GM11168 (cell line): ENCODE measurements around the gene SYNPO.

ENCODE experiments used
- in situ Hi-C: fragments of 300-500 bp; cut with MboI; formaldehyde crosslinking; loops from one replicate; pipeline ENCODE4 v1.12.0; 2022; ENCODE audit warnings: low sequenced_read_pairs; ENCODE audit not compliant: unreplicated experiment

The SYNPO gene

DNA sequence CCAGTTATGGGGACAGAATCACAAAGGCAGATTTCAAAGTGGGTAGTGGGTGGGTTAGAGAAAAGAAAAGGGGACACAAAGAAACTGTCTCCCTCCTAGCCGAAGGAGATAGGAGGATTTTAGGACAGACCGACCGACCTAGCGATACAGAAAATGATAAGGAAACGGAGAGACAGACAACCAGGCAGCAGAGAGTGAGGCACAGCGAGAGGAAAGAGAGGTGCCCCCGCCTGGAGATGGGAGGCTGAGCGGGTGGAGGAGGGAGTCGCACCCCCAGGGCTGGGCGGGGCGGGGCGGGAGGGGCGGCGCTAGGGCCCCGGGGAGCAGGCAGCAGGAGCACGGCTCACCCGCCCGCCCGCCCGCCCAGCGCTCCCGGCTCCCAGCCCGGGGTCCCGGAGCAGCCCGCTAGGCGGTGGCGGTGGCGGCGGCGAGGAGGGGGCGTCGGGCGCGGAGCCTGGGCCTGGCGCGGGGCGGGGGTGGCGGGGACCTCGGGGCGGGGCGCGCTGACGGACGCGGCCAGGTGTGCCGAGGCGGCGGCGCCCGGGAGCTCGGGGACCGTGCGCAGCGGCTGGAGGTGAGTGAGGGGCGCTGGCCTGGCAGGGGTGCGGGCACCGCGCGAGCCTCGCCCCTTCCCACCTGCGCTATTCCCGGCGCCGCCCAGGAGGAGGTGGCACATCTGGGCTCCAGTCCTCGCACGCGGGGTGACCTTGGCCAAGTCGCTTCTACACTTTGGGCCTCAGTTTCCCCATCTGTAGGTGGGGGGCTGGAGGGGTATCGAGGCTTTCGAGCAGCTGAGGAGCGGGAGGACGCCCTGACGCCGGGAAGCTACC is 15.9 kb upstream of the SYNPO start:
- in situ Hi-C loops = no loop called here

- in situ Hi-C loops = no loop called here
Observed at GRCh38 chr5:150625164-150625535, 15.3 kb upstream of the SYNPO start.

DNA sequence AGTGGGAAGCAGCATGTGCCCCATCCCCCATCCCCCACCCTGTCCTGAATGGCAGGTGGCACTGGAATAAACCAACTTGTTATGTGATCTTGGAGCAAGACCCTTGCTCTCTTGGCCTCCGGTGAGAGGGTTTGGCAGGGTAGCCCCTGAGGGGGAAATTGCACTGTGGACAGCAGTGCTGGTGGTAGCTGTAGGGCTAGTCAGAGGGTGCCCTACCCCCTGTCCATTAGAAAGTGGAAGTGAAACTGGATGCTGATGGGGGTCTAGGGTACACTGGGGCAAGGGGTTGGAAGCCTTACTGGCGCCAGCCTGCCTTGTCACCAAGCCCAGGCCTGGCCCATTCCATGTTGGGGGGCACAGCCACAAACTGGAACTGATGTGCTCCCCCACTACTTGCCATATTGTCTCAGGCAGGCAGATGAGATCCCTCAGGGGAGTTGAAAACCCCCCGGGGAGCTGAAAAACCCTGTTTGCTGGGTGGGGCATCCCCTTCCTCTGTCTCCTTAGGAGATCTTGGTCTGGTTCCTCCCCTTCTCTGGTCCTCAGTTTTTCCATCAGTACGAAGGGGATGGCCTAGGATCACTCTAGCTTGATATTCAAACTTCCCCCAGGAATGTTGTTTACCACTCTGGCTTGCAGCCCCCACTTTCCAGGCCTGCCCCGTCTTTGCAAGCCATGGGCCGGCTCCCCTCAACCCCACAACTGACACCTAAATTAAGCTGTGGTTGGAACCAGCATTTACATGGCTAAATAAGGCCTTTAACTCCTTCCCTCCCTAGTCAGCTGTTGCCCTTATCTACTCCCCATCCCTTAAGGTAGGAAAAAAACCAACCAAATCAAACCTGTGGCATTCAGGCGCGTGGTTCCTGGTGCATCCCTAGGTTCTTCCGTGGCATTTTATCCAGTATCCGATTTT is 14.4 kb upstream of the SYNPO start:
- in situ Hi-C loops = no loop called here

DNA sequence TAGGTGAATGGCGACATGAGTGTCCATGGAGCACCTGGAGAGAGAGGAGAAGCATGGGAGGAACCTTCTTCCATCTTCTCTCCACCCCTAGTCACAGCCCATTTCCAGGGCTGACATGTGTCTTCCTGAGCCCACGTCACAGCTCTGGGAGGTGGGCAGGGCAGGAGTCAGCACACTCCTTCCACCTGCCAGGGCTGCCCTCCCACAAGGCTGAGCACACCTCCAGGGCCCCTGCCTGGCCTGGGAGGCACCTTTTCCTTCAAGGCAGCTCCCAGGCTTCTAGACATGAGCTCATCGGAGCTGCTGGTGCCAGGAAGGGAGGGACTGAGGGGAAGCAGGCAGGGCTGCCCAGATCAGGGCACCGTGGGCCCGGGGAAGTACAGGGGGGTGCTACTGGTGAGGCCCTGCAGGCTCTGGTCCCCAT is 13.6 kb upstream of the SYNPO start:
- in situ Hi-C loops = no loop called here

GRCh38 chr5:150627731-150628545 is 12.5 kb upstream of the SYNPO start:
- in situ Hi-C loops = no loop called here

GRCh38 chr5:150628936-150629485 is 11.4 kb upstream of the SYNPO start:
- in situ Hi-C loops = no loop called here

DNA sequence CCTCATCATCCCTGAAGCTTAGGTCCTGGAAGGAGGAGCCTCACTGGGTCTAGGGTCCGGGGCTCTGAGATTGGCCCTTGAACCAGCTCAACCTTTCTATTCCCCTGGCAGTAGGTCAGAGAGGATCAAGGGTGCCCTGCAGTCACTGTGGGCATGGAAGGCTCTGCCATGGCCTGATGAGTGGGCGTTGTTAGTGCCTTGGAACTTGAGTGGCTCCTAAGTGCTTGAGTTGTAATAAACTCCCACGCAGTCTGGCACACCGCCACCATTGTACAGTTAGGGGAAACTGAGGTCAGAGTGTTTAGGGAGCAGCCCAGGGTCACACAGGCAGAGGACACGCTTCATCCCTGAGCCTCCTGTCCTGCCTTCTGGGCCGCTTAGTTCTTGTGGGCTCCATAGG is 10.4 kb upstream of the SYNPO start:
- in situ Hi-C loops = no loop called here

DNA sequence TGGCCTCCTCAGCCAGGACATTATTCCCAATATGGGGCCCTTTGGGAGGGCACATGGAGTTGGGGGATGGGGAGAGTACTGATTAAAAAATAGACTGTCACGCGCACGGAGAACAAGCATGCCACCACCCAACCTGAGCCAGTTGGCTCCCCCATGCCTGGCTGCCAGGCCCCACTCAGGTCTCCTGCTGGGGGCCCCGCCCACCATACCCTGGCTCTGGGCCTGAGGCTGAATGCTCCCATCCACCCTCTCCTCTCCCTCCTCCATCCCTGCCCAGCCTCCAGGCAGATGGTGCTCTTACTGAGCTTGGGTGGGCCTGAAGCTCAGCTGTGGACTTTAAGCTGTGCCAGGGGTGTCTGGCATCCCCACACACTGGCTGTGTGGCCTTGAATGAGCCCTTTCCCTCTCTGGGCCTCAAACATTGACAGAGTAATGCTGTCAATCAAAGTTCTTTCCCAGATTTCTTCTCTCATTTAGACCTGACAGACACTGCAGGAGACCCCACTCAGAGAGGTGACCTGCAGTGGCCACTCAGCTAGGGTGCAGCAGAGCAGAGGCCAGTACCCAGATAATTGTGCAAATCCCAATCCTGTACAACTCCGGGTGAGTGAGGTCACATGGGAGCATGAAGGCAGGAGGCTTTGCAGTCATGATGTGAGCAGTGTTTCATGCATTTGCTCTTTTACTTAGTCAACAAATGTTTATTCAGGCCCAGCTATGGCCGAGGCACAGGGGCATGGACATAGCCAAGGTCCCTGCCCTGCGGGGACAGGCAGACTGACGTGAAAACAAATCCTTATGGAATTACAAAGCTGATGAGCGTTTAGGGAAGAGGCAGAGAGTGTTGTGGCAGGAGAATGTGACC is 9.8 kb upstream of the SYNPO start:
- in situ Hi-C loops = no loop called here

DNA sequence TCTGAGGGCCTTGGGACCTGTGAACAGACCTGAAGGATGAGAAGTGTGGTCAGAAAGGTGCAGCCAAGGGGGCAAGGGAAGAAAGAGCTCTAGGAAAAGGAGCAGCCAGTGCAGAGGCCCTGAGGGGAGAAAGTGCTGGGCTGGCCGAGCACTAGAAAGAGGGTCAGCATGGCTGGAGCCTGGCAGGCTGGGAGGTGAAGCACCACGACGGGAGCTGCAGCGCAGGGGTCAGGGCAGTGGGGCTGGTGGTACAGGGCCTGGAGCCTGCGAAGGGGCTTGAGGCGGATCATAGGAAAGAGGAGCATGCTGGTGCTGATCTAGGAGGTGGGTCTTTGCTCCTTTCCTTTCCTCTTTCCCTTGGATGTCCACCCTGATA is 9.1 kb upstream of the SYNPO start:
- in situ Hi-C loops = no loop called here

GRCh38 chr5:150632305-150633160 is 7.9 kb upstream of the SYNPO start:
- in situ Hi-C loops = no loop called here

DNA sequence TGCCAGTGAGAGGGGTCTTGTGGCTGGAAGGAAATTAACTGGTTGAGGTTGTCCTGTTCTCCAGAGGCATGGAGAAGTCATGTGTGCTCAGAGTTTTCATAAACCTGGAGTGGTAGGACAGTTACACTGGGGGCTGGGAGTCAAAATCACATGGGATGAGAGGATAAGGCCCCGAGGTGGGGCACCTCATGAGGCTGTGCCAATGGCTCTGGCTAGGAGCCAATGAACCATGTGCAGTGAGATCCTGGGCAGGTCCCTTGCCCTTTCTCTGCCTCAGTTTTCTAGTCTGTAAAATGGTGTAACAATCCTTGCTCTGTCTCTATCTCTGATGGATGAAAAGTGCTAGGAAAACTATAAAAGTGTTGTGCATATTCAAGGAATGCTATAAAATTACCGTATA is 7.0 kb upstream of the SYNPO start:
- in situ Hi-C loops = no loop called here

- in situ Hi-C loops = no loop called here
Observed at GRCh38 chr5:150636391-150637244, 3.8 kb upstream of the SYNPO start.

- in situ Hi-C loops = no loop called here
Observed at GRCh38 chr5:150637245-150638052, 3.0 kb upstream of the SYNPO start.

- in situ Hi-C loops = no loop called here
Observed at GRCh38 chr5:150638053-150638444, 2.4 kb upstream of the SYNPO start.

- in situ Hi-C loops = no loop called here
Observed at GRCh38 chr5:150638488-150639376, 1.7 kb upstream of the SYNPO start.

GRCh38 chr5:150639377-150639692 is 1.1 kb upstream of the SYNPO start:
- in situ Hi-C loops = no loop called here
